HCT116 (cell line): Measurements from ENCODE around the gene PTPRR. TPM values are rescaled to one million over a fixed set of nuclear protein-coding genes. Genes with fewer than 3 reads are reported as not detected.

Experiments used
- ATAC-seq: fragments of 200-7000 bp; cut with Tn5 transposase; 2 replicates; pipeline ENCODE4 v1.9.1; 2020; ENCODE audit warnings: mild to moderate bottlenecking, moderate library complexity
- BruUV-seq: library from RNA; stranded (reverse); fragments of 400-500 nt; replicated peaks from 2 replicates; lab custom pipeline; 2021; lab: Mats Ljungman, UMichigan
- CTCF ChIA-PET: fragments of 300-600 bp; sonication (Branson Sonifier 250); formaldehyde crosslinking; loops from one replicate; lab custom pipeline; 2021; ENCODE audit warnings: antibody characterized with exemption; lab: Charles Lee
- POLR2A ChIA-PET: fragments of 300-600, 350-600 bp; sonication (Branson Sonifier 250); formaldehyde crosslinking; loops from one replicate; lab custom pipeline; 2021; ENCODE audit warnings: antibody characterized with exemption; lab: Charles Lee
- RAD21 ChIA-PET, 2 experiments: fragments of 300-600 bp; sonication (Branson Sonifier 250); formaldehyde crosslinking; loops; one replicate each; lab custom pipeline; 2023; ENCODE audit warnings: low total read pairs in 2 of 2; ENCODE audit not compliant: uncharacterized antibody in 2 of 2, unreplicated experiment in 2 of 2, low non-redundant PET in 1 of 2; lab: Charles Lee
- DNase-seq: peaks from one replicate; pipeline ENCODE4 v3.0.0-alpha.2; 2010; ENCODE audit warnings: low read depth, low spot score
- H2AFZ ChIP-seq: fragments of 200-600 bp; shearing (Covaris generic), sonication (generic); 2 replicates; pipeline ENCODE4 v1.6.1; 2017; ENCODE audit warnings: low read depth, mixed run types, mixed read lengths, antibody characterized with exemption, low read length; ENCODE audit not compliant: poor library complexity, severe bottlenecking
- H3K27ac ChIP-seq: 2 replicates; pipeline ENCODE4 v1.5.1; 2012; ENCODE audit warnings: low read depth, low read length
- H3K27me3 ChIP-seq: fragments of 200-600 bp; sonication (generic); 2 replicates; pipeline ENCODE4 v1.6.1; 2016; ENCODE audit warnings: mixed run types, low read length, mixed read lengths; ENCODE audit not compliant: insufficient read depth
- H3K36me3 ChIP-seq, 2 experiments: fragments of 200-500 bp in 1 of 2; fragments of 200-600 bp in 1 of 2; sonication (Bioruptor generic) in 1 of 2; sonication (generic) in 1 of 2; 2 replicates each; pipeline versions ENCODE4 v1.5.1 to v1.6.1; 2014 to 2016; ENCODE audit warnings: low read length in 2 of 2, inconsistent platforms in 1 of 2, mixed read lengths in 1 of 2, mixed run types in 1 of 2; ENCODE audit not compliant: insufficient read depth in 2 of 2, control insufficient read depth in 1 of 2
- H3K4me1 ChIP-seq, 2 experiments: fragments of 200-600 bp in 1 of 2; sonication (generic) in 1 of 2; 2 replicates each; pipeline versions ENCODE4 v1.5.1 to v1.6.1; 2012 to 2017; ENCODE audit warnings: low read length in 2 of 2, inconsistent platforms in 1 of 2, mild to moderate bottlenecking in 1 of 2, mixed read lengths in 1 of 2, mixed run types in 1 of 2, moderate library complexity in 1 of 2; ENCODE audit not compliant: insufficient read depth in 2 of 2, control insufficient read depth in 1 of 2
- H3K4me2 ChIP-seq: fragments of 200-600 bp; sonication (generic); 2 replicates; pipeline ENCODE4 v1.6.1; 2017; ENCODE audit warnings: mixed run types, low read length, mixed read lengths
- H3K4me3 ChIP-seq, 2 experiments: fragments of 200-600 bp in 1 of 2; sonication (generic) in 1 of 2; replicated peaks in 1 of 2; 2 replicates each; pipeline ENCODE4 v1.5.1; 2011 to 2016; ENCODE audit warnings: low read length in 2 of 2, control low read depth in 1 of 2, low read depth in 1 of 2, mild to moderate bottlenecking in 1 of 2, mixed read lengths in 1 of 2, mixed run types in 1 of 2
- H3K79me2 ChIP-seq: fragments of 200-600 bp; sonication (generic); 2 replicates; pipeline ENCODE4 v1.6.1; 2017; ENCODE audit warnings: mild to moderate bottlenecking, mixed run types, low read length, moderate library complexity, mixed read lengths; ENCODE audit not compliant: insufficient read depth
- H3K9ac ChIP-seq: fragments of 200-600 bp; sonication (generic); 2 replicates; pipeline ENCODE4 v1.6.1; 2016; ENCODE audit warnings: low read length, mixed read lengths
- H3K9me2 ChIP-seq: fragments of 200-600 bp; sonication (generic), shearing (Covaris generic); 2 replicates; pipeline ENCODE4 v1.6.1; 2017; ENCODE audit warnings: mixed run types, mild to moderate bottlenecking, moderate library complexity; ENCODE audit not compliant: insufficient read depth
- H3K9me3 ChIP-seq, 2 experiments: fragments of 200-500 bp in 1 of 2; fragments of 200-600 bp in 1 of 2; sonication (Bioruptor generic) in 1 of 2; sonication (generic) in 1 of 2; 2 replicates each; pipeline ENCODE4 v1.6.1; 2014 to 2017; ENCODE audit warnings: low read length in 2 of 2, mixed read lengths in 2 of 2, inconsistent platforms in 1 of 2, low read depth in 1 of 2, mild to moderate bottlenecking in 1 of 2, mixed run types in 1 of 2, moderate library complexity in 1 of 2; ENCODE audit not compliant: control insufficient read depth in 1 of 2, insufficient read depth in 1 of 2
- H4K20me1 ChIP-seq: fragments of 200-600 bp; sonication (generic), shearing (Covaris generic); 2 replicates; pipeline ENCODE4 v1.6.1; 2017; ENCODE audit warnings: mixed run types, mild to moderate bottlenecking, moderate library complexity; ENCODE audit not compliant: insufficient read depth
- CEBPB ChIP-seq: IDR thresholded peaks from 2 replicates; pipeline ENCODE4 v1.6.1; 2012; ENCODE audit warnings: low read depth
- CTCF ChIP-seq, 3 experiments: fragments of 200-600 bp in 1 of 3; sonication (generic) in 1 of 3; IDR thresholded peaks in 2 of 3; conservative IDR thresholded peaks in 1 of 3; 2 replicates each; pipeline ENCODE4 v1.5.1; 2012 to 2017; ENCODE audit warnings: low read depth in 2 of 3, low read length in 2 of 3, antibody characterized with exemption in 1 of 3, borderline replicate concordance in 1 of 3, control low read depth in 1 of 3, mild to moderate bottlenecking in 1 of 3, mixed read lengths in 1 of 3, mixed run types in 1 of 3, moderate library complexity in 1 of 3; ENCODE audit not compliant: insufficient read depth in 1 of 3
- EZH2phosphoT487 ChIP-seq: fragments of 200-600 bp; IDR thresholded peaks from 2 replicates; pipeline ENCODE4 v1.6.1; 2018; ENCODE audit warnings: antibody characterized with exemption, borderline replicate concordance
- JUND ChIP-seq: IDR thresholded peaks from 2 replicates; pipeline ENCODE4 v1.6.1; 2012
- MAX ChIP-seq: IDR thresholded peaks from 2 replicates; pipeline ENCODE4 v1.6.1; 2012
- POLR2AphosphoS5 ChIP-seq: IDR thresholded peaks from 2 replicates; pipeline ENCODE4 v1.6.1; 2011; ENCODE audit warnings: mild to moderate bottlenecking, low read depth, low read length, moderate library complexity
- RAD21 ChIP-seq: IDR thresholded peaks from 2 replicates; pipeline ENCODE4 v1.6.1; 2012; ENCODE audit warnings: low read depth, mild to moderate bottlenecking
- REST ChIP-seq: IDR thresholded peaks from 2 replicates; pipeline ENCODE4 v1.6.1; 2012; ENCODE audit warnings: low read depth
- SIN3A ChIP-seq: IDR thresholded peaks from 2 replicates; pipeline ENCODE4 v1.6.1; 2012; ENCODE audit warnings: low read depth
- TCF7L2 ChIP-seq: IDR thresholded peaks from 2 replicates; pipeline ENCODE4 v1.7.0; 2011; ENCODE audit warnings: borderline replicate concordance, inconsistent platforms; ENCODE audit not compliant: insufficient read depth, insufficient read length; ENCODE audit errors: extremely low read depth
- YY1 ChIP-seq: IDR thresholded peaks from 2 replicates; pipeline ENCODE4 v1.6.1; 2011; ENCODE audit warnings: low read length, low read depth, moderate library complexity, mild to moderate bottlenecking; ENCODE audit not compliant: insufficient replicate concordance; ENCODE audit errors: extremely low read depth
- ZNF274 ChIP-seq: fragments of 200-500 bp; sonication (Bioruptor generic); IDR thresholded peaks from 2 replicates; pipeline ENCODE4 v1.6.1; 2014; ENCODE audit warnings: mild to moderate bottlenecking, low read depth, low read length, inconsistent platforms
- intact Hi-C: fragments of 100-400 bp; cut with micrococcal nuclease; formaldehyde crosslinking; loops from 2 replicates; pipeline ENCODE4 v1.10.0; 2022
- total RNA-seq: library from RNA; stranded (reverse); gene quantifications from one replicate; pipeline ENCODE4 v1.2.1, GENCODE V29; 2021; ENCODE audit not compliant: unreplicated experiment

The PTPRR gene
- total RNA-seq, 1 experiment from 2014 or later, result 0.27 TPM

- no peaks in the 10 kb centered on the region for H3K9me3 ChIP-seq
- no peaks in the 10 kb centered on the region for H3K9me2 ChIP-seq
- TF ChIP-seq CEBPB (no peak), EZH2phosphoT487 (no peak), MAX (no peak), ZNF274 (no peak), TCF7L2 (no peak), REST (no peak), YY1 (no peak), RAD21 (no peak), CTCF (IDR thresholded peaks at IDR 0.05 in 2 of 3, conservative IDR thresholded peaks at IDR 0.05 in 1 of 3; ENCODE audit: borderline replicate concordance in 1 of 3, insufficient read depth in 1 of 3, low read depth in 2 of 3, low read length in 2 of 3) (no peak), SIN3A (no peak), JUND (no peak), POLR2AphosphoS5 (no peak)
- DNase-seq (no peak), ATAC-seq (no peak)
- no peaks in the 10 kb centered on the region for H4K20me1 ChIP-seq
- ChIA-PET CTCF (no interaction called here), POLR2A (no interaction called here), RAD21 (no interaction called here)
- no peak overlapping the region for H2AFZ ChIP-seq
- no TSS peak for BruUV-seq
- H3K27ac ChIP-seq, result no peak overlapping the region
- H3K79me2 ChIP-seq, result no peaks in the 10 kb centered on the region
- no peaks in the 10 kb centered on the region for H3K27me3 ChIP-seq
- intact Hi-C loops, result no loop called here
- no peak overlapping the region for H3K9ac ChIP-seq
- no peak overlapping the region for H3K4me3 ChIP-seq
- H3K4me1 ChIP-seq, result peaks cover 2 to 10% of the 10 kb centered on the region in 2 experiments; a peak in 2 of 4 replicates
- H3K4me2 ChIP-seq, result no peak overlapping the region
- no peaks in the 10 kb centered on the region for H3K36me3 ChIP-seq
These were observed 108.4 kb downstream of the PTPRR start for GRCh38 chr12:70812136-70812535.
